ACC112 (cell line): Measurements from ENCODE around the gene ZNF467.

Experiments used
- H2AFZ ChIP-seq: fragments of 200-600 bp; sonication (generic); one replicate; pipeline ENCODE4 v1.6.0; 2017; ENCODE audit warnings: antibody characterized with exemption, low read length; ENCODE audit not compliant: unreplicated experiment
- H3K27ac ChIP-seq: fragments of 200-600 bp; sonication (generic); 2 replicates; pipeline ENCODE4 v1.5.1; 2014; ENCODE audit warnings: low read depth, mild to moderate bottlenecking, antibody characterized with exemption, low read length, moderate library complexity
- H3K27me3 ChIP-seq: fragments of 200-600 bp; sonication (generic); 2 replicates; pipeline ENCODE4 v1.6.1; 2014; ENCODE audit warnings: mild to moderate bottlenecking, antibody characterized with exemption, low read length, moderate library complexity, mixed read lengths; ENCODE audit not compliant: insufficient read depth
- H3K36me3 ChIP-seq: fragments of 200-600 bp; sonication (generic); 2 replicates; pipeline ENCODE4 v1.6.1; 2016; ENCODE audit warnings: mild to moderate bottlenecking, antibody characterized with exemption, low read length, moderate library complexity, mixed read lengths; ENCODE audit not compliant: insufficient read depth
- H3K4me1 ChIP-seq: fragments of 200-600 bp; sonication (generic); one replicate; pipeline ENCODE4 v1.6.1; 2016; ENCODE audit warnings: low read length, mixed read lengths; ENCODE audit not compliant: insufficient read depth, unreplicated experiment, control insufficient read depth
- H3K4me3 ChIP-seq: fragments of 200-600 bp; sonication (generic); 2 replicates; pipeline ENCODE4 v1.5.1; 2014; ENCODE audit warnings: mild to moderate bottlenecking, low read depth, low read length
- H3K79me2 ChIP-seq: fragments of 200-600 bp; sonication (generic); one replicate; pipeline ENCODE4 v1.6.0; 2016; ENCODE audit warnings: low read length; ENCODE audit not compliant: control insufficient read depth, unreplicated experiment, insufficient read depth

Gene ZNF467

DNA sequence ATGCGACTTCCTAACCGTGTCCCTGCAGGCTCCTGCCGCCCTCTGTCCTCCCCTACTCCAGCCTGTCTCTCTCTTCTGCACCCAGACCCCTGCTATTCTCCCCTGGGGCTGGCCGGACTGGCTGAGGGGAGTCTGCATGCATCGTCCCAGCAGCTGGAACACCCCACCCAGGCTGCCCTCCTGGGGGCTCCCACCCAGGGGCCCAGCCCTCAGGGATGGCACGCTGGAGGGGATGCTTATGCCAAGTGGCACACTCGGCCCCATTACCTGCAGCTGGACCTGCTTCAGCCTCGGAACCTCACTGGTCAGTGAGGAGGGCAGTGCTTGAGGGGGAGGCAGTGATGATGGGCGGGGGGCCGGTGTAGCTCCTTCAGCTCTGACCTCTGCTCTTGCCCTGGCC lies 21.7 kb upstream of the ZNF467 start:
- no peak overlapping the region for H3K27ac ChIP-seq
- no peaks in the 10 kb centered on the region for H3K4me1 ChIP-seq
- no peaks in the 10 kb centered on the region for H3K36me3 ChIP-seq
- no peaks in the 10 kb centered on the region for H3K79me2 ChIP-seq
- H2AFZ ChIP-seq = no peak overlapping the region
- H3K27me3 ChIP-seq = peaks cover 21% of the 10 kb centered on the region
- no peak overlapping the region for H3K4me3 ChIP-seq

DNA sequence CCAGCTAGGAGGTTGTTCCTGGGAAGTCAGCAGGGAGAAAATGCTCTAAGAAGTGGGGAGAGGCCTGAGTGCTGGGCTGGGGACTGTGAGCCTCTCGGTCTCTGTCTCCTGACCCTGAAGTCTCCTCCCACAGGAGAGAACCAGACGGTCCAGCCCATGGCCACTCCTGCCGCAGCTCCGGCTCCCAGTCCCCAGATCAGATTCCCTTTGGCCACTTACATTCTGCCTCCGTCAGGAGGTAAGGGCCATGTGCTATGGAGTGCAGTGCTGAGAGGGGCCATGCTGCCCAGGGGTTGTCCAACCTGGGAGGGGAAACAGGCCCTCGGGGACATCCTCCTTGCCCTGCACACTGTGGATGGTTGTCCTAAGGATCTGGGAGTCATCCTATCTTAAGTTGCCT lies 21.3 kb upstream of the ZNF467 start:
- H3K27ac ChIP-seq = no peak overlapping the region
- H3K4me1 ChIP-seq = no peaks in the 10 kb centered on the region
- H3K36me3 ChIP-seq = no peaks in the 10 kb centered on the region
- no peak overlapping the region for H3K4me3 ChIP-seq
- H3K79me2 ChIP-seq = no peaks in the 10 kb centered on the region
- H2AFZ ChIP-seq = no peak overlapping the region
- peaks cover 25% of the 10 kb centered on the region for H3K27me3 ChIP-seq

DNA sequence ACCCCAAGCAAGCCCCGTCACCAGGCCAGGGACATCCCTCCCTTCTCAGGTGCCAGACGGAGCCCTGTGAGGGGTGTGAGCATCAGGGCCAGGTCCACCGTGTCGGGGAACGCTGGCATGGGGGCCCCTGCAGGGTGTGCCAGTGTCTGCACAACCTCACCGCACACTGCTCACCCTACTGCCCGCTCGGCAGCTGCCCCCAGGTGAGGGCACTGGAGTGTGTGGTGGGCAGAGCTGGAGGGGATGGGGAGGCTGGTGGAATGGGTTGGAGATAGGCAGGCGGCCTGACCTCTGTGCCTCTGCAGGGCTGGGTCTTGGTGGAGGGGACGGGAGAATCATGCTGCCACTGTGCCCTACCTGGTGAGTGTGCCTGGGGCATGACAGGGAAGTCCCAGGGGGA lies 19.9 kb upstream of the ZNF467 start:
- Histone ChIP-seq H3K36me3 (no peaks in the 10 kb centered on the region), H3K4me3 (no peak overlapping the region), H2AFZ (no peak overlapping the region), H3K79me2 (no peaks in the 10 kb centered on the region), H3K27ac (no peak overlapping the region), H3K27me3 (peaks cover 39% of the 10 kb centered on the region), H3K4me1 (no peaks in the 10 kb centered on the region)

DNA sequence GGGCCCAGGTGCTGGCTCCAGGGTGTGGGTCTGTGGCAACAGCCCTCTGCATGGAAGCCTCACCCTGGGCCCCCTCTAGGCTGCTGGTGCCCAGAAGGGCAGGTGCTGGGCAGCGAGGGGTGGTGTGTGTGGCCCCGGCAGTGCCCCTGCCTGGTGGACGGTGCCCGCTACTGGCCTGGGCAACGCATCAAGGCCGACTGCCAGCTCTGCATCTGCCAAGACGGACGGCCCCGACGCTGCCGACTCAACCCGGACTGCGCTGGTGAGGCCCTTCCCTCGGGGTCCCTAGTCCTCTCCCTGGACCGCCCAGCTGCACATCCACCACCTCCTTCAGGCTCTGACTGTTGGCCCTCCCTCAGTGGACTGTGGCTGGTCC lies 18.8 kb upstream of the ZNF467 start:
- Histone ChIP-seq H3K4me3 (no peak overlapping the region), H3K79me2 (no peaks in the 10 kb centered on the region), H2AFZ (no peak overlapping the region), H3K36me3 (no peaks in the 10 kb centered on the region), H3K27ac (no peak overlapping the region), H3K27me3 (peaks cover 44% of the 10 kb centered on the region), H3K4me1 (no peaks in the 10 kb centered on the region)

- H3K4me3 ChIP-seq = no peak overlapping the region
- H2AFZ ChIP-seq = no peak overlapping the region
- no peak overlapping the region for H3K27ac ChIP-seq
- no peaks in the 10 kb centered on the region for H3K4me1 ChIP-seq
- H3K79me2 ChIP-seq = no peaks in the 10 kb centered on the region
- peaks cover 44% of the 10 kb centered on the region for H3K27me3 ChIP-seq
- H3K36me3 ChIP-seq = no peaks in the 10 kb centered on the region
Measured at GRCh38 chr7:149791411-149792219, 18.2 kb upstream of the ZNF467 start.

GRCh38 chr7:149790754-149791360 lies 17.5 kb upstream of the ZNF467 start:
- Histone ChIP-seq H3K27me3 (peaks cover 44% of the 10 kb centered on the region), H3K79me2 (no peaks in the 10 kb centered on the region), H2AFZ (no peak overlapping the region), H3K4me3 (no peak overlapping the region), H3K27ac (no peak overlapping the region), H3K36me3 (no peaks in the 10 kb centered on the region), H3K4me1 (no peaks in the 10 kb centered on the region)

DNA sequence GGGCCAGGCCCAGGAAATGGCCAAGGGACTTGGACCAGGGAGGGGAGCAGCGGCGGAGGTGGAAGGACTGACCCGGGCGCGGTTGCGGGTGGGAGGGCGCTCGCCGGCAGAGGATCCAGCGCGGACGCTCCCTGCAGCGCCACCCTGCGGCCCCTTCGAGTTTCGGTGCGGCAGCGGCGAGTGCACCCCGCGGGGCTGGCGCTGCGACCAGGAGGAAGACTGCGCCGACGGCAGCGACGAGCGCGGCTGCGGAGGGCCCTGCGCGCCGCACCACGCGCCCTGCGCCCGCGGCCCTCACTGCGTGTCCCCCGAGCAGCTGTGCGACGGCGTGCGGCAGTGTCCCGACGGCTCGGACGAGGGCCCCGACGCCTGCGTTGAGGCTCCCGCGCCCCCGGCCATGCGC lies 16.8 kb upstream of the ZNF467 start:
- no peak overlapping the region for H3K4me3 ChIP-seq

DNA sequence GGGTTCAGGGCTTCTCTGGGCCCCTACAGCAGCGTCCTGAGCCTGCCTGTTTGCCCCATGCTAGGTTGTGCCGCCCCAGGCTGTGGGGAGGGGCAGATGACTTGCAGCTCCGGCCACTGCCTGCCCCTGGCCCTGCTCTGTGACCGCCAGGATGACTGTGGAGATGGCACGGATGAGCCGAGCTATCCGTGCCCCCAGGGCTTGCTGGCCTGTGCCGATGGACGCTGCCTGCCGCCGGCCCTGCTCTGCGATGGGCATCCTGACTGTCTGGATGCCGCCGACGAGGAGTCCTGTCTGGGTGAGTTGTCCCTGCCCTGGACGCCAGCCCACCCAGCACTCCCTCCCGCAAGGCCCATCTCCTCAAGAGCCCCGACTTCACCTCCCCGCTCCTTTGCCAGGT lies 15.7 kb upstream of the ZNF467 start:
- no peaks in the 10 kb centered on the region for H3K79me2 ChIP-seq
- H3K4me1 ChIP-seq = no peaks in the 10 kb centered on the region
- H3K27me3 ChIP-seq = peaks cover 36% of the 10 kb centered on the region
- H3K4me3 ChIP-seq = no peak overlapping the region
- H3K36me3 ChIP-seq = no peaks in the 10 kb centered on the region
- no peak overlapping the region for H2AFZ ChIP-seq
- no peak overlapping the region for H3K27ac ChIP-seq

More for the DNA sequence above, 16.8 kb upstream of the ZNF467 start:
- Histone ChIP-seq H3K36me3 (no peaks in the 10 kb centered on the region), H2AFZ (no peak overlapping the region), H3K27me3 (peaks cover 43% of the 10 kb centered on the region), H3K27ac (no peak overlapping the region), H3K79me2 (no peaks in the 10 kb centered on the region), H3K4me1 (no peaks in the 10 kb centered on the region)

DNA sequence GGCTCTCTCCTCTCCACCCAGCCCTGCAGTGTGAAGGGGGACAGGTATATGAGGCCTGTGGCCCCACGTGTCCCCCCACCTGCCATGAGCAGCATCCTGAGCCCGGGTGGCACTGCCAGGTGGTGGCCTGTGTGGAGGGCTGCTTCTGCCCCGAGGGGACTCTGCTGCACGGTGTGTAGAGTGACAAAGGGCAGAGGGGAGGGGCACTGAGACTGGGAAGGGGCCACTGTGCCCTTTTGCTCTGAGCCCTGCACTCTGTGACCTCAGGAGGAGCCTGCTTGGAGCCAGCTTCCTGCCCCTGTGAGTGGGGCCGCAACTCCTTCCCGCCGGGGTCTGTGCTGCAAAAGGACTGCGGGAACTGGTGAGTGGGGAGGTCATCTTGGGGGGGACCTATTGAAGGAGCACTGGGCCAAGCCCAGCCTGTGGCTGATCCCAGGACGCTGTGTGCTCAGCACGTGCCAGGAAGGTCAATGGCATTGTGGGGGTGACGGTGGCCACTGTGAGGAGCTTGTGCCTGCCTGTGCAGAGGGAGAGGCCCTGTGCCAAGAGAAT lies 15.0 kb upstream of the ZNF467 start:
- Histone ChIP-seq H3K79me2 (no peaks in the 10 kb centered on the region), H2AFZ (no peak overlapping the region), H3K36me3 (no peaks in the 10 kb centered on the region), H3K27ac (no peak overlapping the region), H3K4me1 (no peaks in the 10 kb centered on the region), H3K27me3 (peaks cover 30% of the 10 kb centered on the region), H3K4me3 (no peak overlapping the region)

DNA sequence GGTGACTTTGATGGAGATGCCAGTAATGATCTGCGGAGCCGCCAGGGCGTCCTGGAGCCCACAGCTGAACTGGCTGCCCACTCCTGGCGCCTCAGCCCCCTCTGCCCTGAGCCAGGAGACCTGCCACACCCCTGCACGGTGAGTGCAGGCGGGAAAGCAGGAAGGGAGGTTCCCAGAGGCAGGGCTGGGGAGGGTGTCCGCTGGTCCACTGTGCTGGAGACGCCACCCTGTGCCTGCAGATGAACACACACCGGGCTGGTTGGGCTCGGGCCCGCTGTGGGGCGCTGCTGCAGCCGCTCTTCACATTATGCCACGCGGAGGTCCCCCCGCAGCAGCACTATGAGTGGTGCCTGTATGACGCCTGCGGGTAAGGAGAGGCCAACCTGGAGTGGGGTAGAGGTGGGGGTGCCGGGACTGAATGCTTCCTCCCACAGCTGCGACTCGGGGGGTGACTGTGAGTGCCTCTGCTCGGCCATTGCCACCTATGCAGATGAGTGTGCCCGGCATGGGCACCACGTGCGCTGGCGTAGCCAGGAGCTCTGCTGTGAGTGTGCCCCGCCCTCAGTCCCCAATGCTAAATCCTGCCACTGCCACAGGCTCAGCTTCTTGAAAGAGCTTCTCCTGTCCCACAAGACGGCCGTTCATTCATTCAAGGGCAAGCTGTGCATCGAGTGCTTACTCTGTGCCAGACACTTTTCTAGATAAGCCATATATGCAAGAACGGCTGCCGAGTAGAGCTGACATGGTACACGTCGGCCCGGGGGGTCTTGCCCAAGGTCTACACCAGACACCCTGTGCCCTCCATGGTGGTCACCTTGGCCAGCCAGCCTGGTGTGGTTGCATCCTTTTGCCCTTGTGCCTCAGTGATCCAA lies 14.3 kb upstream of the ZNF467 start:
- Histone ChIP-seq H2AFZ (no peak overlapping the region), H3K4me1 (no peaks in the 10 kb centered on the region), H3K4me3 (no peak overlapping the region), H3K36me3 (no peaks in the 10 kb centered on the region), H3K27ac (no peak overlapping the region), H3K27me3 (peaks cover 30% of the 10 kb centered on the region), H3K79me2 (no peaks in the 10 kb centered on the region)
